ENCODE data around the gene ATP23.

Gene ATP23

DNA sequence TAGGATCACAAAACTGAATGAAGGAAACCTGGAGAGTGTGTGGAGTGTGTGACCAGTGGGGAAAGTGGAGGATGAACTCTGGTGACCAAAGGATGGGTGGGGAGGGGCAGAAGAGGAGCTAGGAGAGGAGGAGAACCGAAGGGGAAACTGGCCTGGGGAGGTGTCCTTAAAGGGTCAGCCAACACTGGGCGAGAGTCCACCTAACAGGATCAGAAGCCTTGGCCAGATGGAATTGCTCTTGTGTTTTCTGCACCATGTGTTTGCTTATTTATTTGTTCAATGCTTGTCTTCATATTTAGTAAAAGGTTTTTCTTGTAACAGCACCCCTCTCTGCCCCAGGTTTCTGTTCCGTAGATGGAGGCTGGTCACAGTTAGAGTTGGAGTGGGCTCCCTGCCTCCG is 34.5 kb upstream of the ATP23 start:
- no peak overlapping the region for H3K4me3 ChIP-seq (ENCODE audit: low read depth, low read length)
- TF ChIP-seq, protein P1, sequence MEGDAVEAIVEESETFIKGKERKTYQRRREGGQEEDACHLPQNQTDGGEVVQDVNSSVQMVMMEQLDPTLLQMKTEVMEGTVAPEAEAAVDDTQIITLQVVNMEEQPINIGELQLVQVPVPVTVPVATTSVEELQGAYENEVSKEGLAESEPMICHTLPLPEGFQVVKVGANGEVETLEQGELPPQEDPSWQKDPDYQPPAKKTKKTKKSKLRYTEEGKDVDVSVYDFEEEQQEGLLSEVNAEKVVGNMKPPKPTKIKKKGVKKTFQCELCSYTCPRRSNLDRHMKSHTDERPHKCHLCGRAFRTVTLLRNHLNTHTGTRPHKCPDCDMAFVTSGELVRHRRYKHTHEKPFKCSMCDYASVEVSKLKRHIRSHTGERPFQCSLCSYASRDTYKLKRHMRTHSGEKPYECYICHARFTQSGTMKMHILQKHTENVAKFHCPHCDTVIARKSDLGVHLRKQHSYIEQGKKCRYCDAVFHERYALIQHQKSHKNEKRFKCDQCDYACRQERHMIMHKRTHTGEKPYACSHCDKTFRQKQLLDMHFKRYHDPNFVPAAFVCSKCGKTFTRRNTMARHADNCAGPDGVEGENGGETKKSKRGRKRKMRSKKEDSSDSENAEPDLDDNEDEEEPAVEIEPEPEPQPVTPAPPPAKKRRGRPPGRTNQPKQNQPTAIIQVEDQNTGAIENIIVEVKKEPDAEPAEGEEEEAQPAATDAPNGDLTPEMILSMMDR (IDR thresholded peaks at IDR 0.05; ENCODE audit: low read depth, low read length), result no peak
- TF ChIP-seq POLR2A (IDR thresholded peaks at IDR 0.05; ENCODE audit: extremely low read depth, insufficient read length), result no peak
- DNase-seq (ENCODE audit: low read depth), result no peak

DNA sequence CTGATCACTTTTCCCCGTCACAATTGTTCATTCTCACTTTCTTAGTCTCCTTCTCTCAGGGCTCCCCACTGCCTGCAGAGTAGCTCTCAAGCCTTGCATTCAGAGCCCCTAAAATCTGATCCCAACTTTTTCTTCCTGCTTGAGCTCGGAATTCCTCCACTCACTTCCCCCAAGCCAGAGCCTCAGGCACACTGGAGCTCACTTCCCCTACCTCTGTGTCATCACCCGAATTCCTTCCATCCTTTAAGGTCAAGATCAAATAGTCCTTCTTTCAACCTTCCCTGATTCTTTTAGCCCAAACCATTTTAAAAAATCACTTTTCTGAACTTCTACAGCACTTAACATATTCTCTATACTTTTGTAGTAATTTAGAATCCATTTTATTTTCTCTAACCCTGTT is 34.1 kb upstream of the ATP23 start:
- no peak for DNase-seq (ENCODE audit: low read depth)
- H3K4me3 ChIP-seq (ENCODE audit: low read depth, low read length), result no peak overlapping the region
- TF ChIP-seq, protein P1 (IDR thresholded peaks at IDR 0.05; ENCODE audit: low read depth, low read length), result no peak

DNA sequence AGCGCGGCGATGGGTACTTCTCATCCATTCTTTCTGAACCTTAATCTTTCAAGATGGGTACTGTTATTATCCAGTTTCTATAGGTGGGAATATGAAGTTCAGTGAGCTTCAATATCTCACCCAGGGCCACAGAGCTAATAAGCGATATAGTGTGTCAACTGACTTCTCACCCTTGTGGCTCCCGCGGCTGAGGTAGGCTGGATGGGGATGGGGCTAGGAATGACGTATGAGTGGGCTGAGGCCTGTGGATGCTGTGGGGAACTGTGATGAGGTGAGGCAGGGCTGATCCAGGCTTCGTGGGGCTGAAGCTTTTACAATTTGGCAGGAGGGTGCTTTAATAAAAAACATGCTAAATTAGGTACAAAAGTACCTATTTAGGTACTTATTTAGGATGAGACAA is 32.9 kb upstream of the ATP23 start:
- DNase-seq (ENCODE audit: low read depth), result no peak
- no peak overlapping the region for H3K4me3 ChIP-seq (ENCODE audit: low read depth, low read length)
- TF ChIP-seq, protein P1 (IDR thresholded peaks at IDR 0.05; ENCODE audit: low read depth, low read length), result no peak
- no peak for TF ChIP-seq MYC (IDR thresholded peaks at IDR 0.05; ENCODE audit: low read depth, low read length)

DNA sequence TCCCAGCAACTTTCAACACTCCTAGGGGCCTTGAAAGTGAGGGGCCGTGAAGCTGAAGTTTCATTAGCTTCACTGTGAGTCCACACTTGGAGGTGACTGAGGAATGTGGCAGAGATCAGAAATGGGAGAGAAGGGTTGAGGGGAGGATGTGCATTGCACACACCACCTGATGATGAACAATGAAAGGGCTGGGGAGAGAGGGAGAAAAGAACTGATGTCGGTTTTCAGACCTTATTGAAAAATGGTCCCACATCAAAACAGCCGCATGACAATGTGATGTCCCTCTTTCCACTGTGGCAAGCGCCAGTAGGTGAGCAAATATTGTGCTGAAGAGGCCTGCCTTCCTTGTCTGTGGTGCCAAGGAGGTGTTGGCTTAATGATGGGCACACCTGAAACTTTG is 32.3 kb upstream of the ATP23 start:
- no peak for TF ChIP-seq MYC (IDR thresholded peaks at IDR 0.05; ENCODE audit: low read depth, low read length)
- TF ChIP-seq, protein P2, sequence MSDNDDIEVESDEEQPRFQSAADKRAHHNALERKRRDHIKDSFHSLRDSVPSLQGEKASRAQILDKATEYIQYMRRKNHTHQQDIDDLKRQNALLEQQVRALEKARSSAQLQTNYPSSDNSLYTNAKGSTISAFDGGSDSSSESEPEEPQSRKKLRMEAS (IDR thresholded peaks at IDR 0.05; ENCODE audit: low read depth, low read length), result no peak
- TF ChIP-seq, protein P1 (IDR thresholded peaks at IDR 0.05; ENCODE audit: low read depth, low read length), result no peak
- no peak for TF ChIP-seq POLR2A (IDR thresholded peaks at IDR 0.05; ENCODE audit: extremely low read depth, insufficient read length)
- DNase-seq (ENCODE audit: low read depth), result no peak
- no peak overlapping the region for H3K4me3 ChIP-seq (ENCODE audit: low read depth, low read length)

DNA sequence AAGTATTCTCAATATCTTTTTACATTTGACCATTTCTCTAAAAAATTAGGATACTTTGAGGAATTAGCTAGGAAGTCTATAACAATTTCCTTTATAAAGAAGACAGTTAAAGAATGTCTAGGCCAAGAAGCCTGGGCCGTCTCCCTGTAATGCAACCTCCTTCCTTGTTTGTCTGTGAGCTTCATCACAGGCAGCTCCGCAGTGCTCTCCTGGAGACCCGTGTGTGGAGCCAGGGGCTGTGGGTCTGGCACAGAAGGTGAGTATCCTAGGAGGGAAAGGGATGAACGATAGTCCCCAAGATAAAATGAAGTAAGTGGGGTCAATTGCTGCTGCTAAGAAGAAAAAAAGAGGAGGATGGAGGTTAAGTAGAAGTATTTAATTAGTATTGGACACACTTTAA is 31.8 kb upstream of the ATP23 start:
- TF ChIP-seq MYC (IDR thresholded peaks at IDR 0.05; ENCODE audit: low read depth, low read length) (no peak), POLR2A (IDR thresholded peaks at IDR 0.05; ENCODE audit: extremely low read depth, insufficient read length) (no peak)
- TF ChIP-seq, protein P2 (IDR thresholded peaks at IDR 0.05; ENCODE audit: low read depth, low read length), result no peak
- TF ChIP-seq, protein P1 (IDR thresholded peaks at IDR 0.05; ENCODE audit: low read depth, low read length), result no peak
- no peak overlapping the region for H3K4me3 ChIP-seq (ENCODE audit: low read depth, low read length)
- DNase-seq (ENCODE audit: low read depth), result no peak

DNA sequence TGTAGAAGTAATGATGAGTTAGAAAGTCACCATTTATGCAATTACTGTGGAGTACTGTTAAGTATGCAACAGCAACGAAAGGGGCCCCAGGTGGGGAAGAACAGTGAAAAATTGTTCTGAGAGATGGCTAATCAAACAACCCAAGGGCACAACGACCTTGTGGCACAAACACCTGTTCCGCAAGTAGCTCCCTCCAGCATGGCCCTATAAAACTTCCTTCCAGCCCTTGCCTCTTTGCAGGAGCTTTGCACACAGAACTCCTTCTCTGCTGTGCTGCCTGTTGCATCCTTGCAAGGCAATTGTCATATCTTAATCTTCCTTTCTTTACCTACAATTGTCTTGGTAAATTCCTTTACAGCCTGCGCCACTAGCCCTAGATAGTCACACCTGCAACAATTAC is 23.2 kb upstream of the ATP23 start:
- TF ChIP-seq POLR2A (IDR thresholded peaks at IDR 0.05; ENCODE audit: extremely low read depth, insufficient read length), result no peak
- no peak for TF ChIP-seq MYC (IDR thresholded peaks at IDR 0.05; ENCODE audit: low read depth, low read length)
- no peak for DNase-seq (ENCODE audit: low read depth)
- H3K4me3 ChIP-seq (ENCODE audit: low read depth, low read length), result no peak overlapping the region

DNA sequence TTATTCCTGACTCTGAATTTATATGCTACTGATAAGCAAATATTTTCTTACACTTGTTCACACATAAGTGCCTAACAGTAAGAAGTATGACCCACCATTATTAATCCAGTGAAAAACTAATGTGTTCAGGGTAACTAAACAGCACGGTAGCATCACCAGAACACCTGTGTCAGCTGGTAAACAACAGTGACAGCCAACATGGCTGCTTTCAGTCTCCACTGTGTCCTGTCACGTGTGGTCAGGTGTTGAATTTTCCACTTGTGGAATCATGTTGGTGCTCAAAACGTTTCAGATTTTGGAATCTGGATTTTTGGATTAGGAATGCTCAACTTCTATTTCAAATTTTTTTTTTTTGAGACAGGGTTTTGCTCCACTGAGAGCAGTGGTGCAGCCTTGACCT is 14.3 kb upstream of the ATP23 start:
- no peak overlapping the region for H3K4me3 ChIP-seq (ENCODE audit: low read depth, low read length)
- TF ChIP-seq, protein P2 (IDR thresholded peaks at IDR 0.05; ENCODE audit: low read depth, low read length), result no peak
- TF ChIP-seq, protein P1 (IDR thresholded peaks at IDR 0.05; ENCODE audit: low read depth, low read length), result no peak
- TF ChIP-seq POLR2A (IDR thresholded peaks at IDR 0.05; ENCODE audit: extremely low read depth, insufficient read length) (no peak), MYC (IDR thresholded peaks at IDR 0.05; ENCODE audit: low read depth, low read length) (no peak)
- no peak for DNase-seq (ENCODE audit: low read depth)
